GM12892 (cell line): ENCODE results near the gene HSDL2.

ENCODE experiments used
- POLR2A ChIP-seq: IDR thresholded peaks from 2 replicates; pipeline ENCODE4 v1.6.1; 2011; ENCODE audit warnings: low read depth, low read length, control low read depth
- POLR2AphosphoS5 ChIP-seq: IDR thresholded peaks from 2 replicates; pipeline ENCODE4 v1.6.1; 2011; ENCODE audit warnings: low read depth, low read length, control low read depth
- TAF1 ChIP-seq: IDR thresholded peaks from 2 replicates; pipeline ENCODE4 v1.6.1; 2011; ENCODE audit warnings: low read depth, mild to moderate bottlenecking, control low read depth, low read length, borderline replicate concordance

DNA sequence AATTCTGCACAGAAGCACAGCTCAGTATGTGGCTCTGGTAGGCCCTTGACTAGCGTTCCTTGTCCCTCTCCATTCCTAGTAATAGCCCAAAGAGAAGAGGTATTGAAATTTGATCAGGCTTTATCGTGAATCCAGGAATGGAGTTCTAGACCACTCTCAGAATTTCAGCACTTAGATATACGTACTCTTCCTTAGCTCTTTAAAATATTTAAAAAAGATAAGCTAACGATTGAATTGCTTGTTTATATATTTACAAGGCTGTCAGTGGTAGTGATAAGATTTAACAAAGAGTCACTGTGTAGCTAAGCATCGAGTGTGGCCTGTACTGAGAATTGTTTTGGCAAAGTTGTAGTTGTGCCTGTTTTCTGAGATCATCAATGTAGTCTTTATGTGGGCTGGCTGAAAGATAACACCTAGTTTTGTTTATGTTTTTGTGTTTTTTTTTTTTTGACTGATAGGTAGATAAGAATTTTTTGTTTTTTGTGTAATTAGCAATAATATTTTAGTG, 109.2 kb downstream of the HSDL2 start:
- no peak for TF ChIP-seq POLR2A
- TF ChIP-seq TAF1, result no peak
- no peak for TF ChIP-seq POLR2AphosphoS5
